Panc1 (cell line): ENCODE measurements around the gene NHS. TPM values are rescaled to one million over a fixed set of nuclear protein-coding genes. Genes with fewer than 3 reads are reported as not detected.

ENCODE experiments used
- ATAC-seq: fragments of 200-7000 bp; cut with Tn5 transposase; 2 replicates; pipeline ENCODE4 v1.9.1; 2020; ENCODE audit warnings: mild to moderate bottlenecking, moderate library complexity
- BruUV-seq: library from RNA; stranded (reverse); fragments of 400-500 nt; replicated peaks from 2 replicates; lab custom pipeline; 2021; lab: Mats Ljungman, UMichigan
- CTCF ChIA-PET: fragments of 300-600 bp; sonication (Branson Sonifier 250); formaldehyde crosslinking; loops from one replicate; lab custom pipeline; 2022; ENCODE audit warnings: antibody characterized with exemption; lab: Charles Lee
- POLR2A ChIA-PET: fragments of 300-600 bp; sonication (Branson Sonifier 250); formaldehyde crosslinking; loops from one replicate; lab custom pipeline; 2022; ENCODE audit warnings: antibody characterized with exemption; lab: Charles Lee
- DNase-seq: peaks from one replicate; pipeline ENCODE4 v3.0.0-alpha.2; 2010; ENCODE audit warnings: low read depth, low spot score
- H3K27ac ChIP-seq: 2 replicates; pipeline ENCODE4 v1.5.1; 2011; ENCODE audit warnings: mild to moderate bottlenecking, low read length, inconsistent platforms
- H3K27me3 ChIP-seq: fragments of 200-500 bp; sonication (Bioruptor generic); 2 replicates; pipeline ENCODE4 v1.6.0; 2014; ENCODE audit warnings: low read length, inconsistent platforms; ENCODE audit not compliant: control insufficient read depth, insufficient read depth
- H3K36me3 ChIP-seq: fragments of 200-500 bp; sonication (Bioruptor generic); 2 replicates; pipeline ENCODE4 v1.5.1; 2014; ENCODE audit warnings: inconsistent platforms, mild to moderate bottlenecking, low read length, moderate library complexity; ENCODE audit not compliant: control insufficient read depth, insufficient read depth
- H3K4me1 ChIP-seq: 2 replicates; pipeline ENCODE4 v1.5.1; 2011; ENCODE audit warnings: inconsistent platforms, mild to moderate bottlenecking, low read length, moderate library complexity; ENCODE audit not compliant: control insufficient read depth, insufficient read depth
- H3K4me3 ChIP-seq, 2 experiments: 2 replicates each; pipeline ENCODE4 v1.5.1; 2011 to 2012; ENCODE audit warnings: low read depth in 2 of 2, low read length in 2 of 2, mild to moderate bottlenecking in 2 of 2, inconsistent platforms in 1 of 2, moderate library complexity in 1 of 2
- H3K9me3 ChIP-seq: fragments of 200-500 bp; sonication (Bioruptor generic); 2 replicates; pipeline ENCODE4 v1.5.1; 2014; ENCODE audit warnings: low read depth, mild to moderate bottlenecking, inconsistent platforms, low read length, moderate library complexity; ENCODE audit not compliant: control insufficient read depth, insufficient read depth
- POLR2AphosphoS5 ChIP-seq: IDR thresholded peaks from 2 replicates; pipeline ENCODE4 v1.6.1; 2012; ENCODE audit warnings: mild to moderate bottlenecking, low read depth, low read length, moderate library complexity
- SIN3A ChIP-seq: IDR thresholded peaks from 2 replicates; pipeline ENCODE4 v1.6.1; 2012; ENCODE audit warnings: low read depth, mild to moderate bottlenecking, low read length, moderate library complexity, borderline replicate concordance; ENCODE audit not compliant: insufficient read depth
- TCF7L2 ChIP-seq: IDR thresholded peaks from 2 replicates; pipeline ENCODE4 v1.6.1; 2011; ENCODE audit warnings: mild to moderate bottlenecking, low read depth, low read length, inconsistent platforms
- in situ Hi-C: cut with HindIII; loops from 2 replicates; pipeline ENCODE4 v1.10.0; 2016; ENCODE audit warnings: low sequenced_read_pairs, low pct_unique_long_range_greater_than_20kb
- intact Hi-C: fragments of 100-400 bp; cut with micrococcal nuclease; formaldehyde crosslinking; loops from one replicate; pipeline ENCODE4 v1.10.0; 2022; ENCODE audit not compliant: unreplicated experiment
- total RNA-seq: library from RNA; stranded (reverse); gene quantifications from one replicate; pipeline ENCODE4 v1.2.1, GENCODE V29; 2021; ENCODE audit not compliant: unreplicated experiment
- TF ChIP-seq, protein P1 (sequence below): fragments of 450-650 bp; IDR thresholded peaks from 2 replicates; pipeline ENCODE4 v1.5.1; 2017; ENCODE audit warnings: mild to moderate bottlenecking
- TF ChIP-seq, protein P2 (sequence below), 2 experiments: IDR thresholded peaks; 2 replicates each; pipeline ENCODE4 v1.6.1; 2011 to 2012; ENCODE audit warnings: low read depth in 2 of 2, control low read depth in 1 of 2, low read length in 1 of 2, mild to moderate bottlenecking in 1 of 2, moderate library complexity in 1 of 2; ENCODE audit not compliant: insufficient read depth in 1 of 2

The NHS gene
- total RNA-seq, 1 experiment from 2014 or later: 0.80 TPM

DNA sequence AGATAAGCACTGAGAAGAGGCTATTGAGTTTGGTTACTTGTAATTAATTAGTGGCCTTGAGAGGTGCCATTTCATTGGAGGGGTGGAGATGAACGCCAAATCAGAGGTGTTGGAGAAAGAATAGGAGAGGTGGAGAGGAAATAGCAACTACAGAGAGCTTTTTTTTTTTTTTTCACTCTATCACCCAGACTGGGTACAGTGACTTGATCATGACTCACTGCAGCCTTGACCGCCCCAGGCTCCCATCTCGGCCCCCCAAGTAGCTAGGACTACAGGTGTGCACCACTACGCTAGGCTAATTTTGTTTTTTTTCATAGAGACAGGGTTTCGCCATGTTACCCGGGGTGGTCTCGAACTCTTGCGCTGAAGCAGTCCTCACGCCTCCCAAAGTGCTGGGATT lies 5.2 kb downstream of the NHS start:
- intact Hi-C loops (no loop called here), in situ Hi-C loops (no loop called here)
- no peak for DNase-seq
- ChIA-PET CTCF (no interaction called here), POLR2A (no interaction called here)
- BruUV-seq: no TSS peak
- TF ChIP-seq, protein P1, sequence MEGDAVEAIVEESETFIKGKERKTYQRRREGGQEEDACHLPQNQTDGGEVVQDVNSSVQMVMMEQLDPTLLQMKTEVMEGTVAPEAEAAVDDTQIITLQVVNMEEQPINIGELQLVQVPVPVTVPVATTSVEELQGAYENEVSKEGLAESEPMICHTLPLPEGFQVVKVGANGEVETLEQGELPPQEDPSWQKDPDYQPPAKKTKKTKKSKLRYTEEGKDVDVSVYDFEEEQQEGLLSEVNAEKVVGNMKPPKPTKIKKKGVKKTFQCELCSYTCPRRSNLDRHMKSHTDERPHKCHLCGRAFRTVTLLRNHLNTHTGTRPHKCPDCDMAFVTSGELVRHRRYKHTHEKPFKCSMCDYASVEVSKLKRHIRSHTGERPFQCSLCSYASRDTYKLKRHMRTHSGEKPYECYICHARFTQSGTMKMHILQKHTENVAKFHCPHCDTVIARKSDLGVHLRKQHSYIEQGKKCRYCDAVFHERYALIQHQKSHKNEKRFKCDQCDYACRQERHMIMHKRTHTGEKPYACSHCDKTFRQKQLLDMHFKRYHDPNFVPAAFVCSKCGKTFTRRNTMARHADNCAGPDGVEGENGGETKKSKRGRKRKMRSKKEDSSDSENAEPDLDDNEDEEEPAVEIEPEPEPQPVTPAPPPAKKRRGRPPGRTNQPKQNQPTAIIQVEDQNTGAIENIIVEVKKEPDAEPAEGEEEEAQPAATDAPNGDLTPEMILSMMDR: no peak
- TF ChIP-seq, protein P2, sequence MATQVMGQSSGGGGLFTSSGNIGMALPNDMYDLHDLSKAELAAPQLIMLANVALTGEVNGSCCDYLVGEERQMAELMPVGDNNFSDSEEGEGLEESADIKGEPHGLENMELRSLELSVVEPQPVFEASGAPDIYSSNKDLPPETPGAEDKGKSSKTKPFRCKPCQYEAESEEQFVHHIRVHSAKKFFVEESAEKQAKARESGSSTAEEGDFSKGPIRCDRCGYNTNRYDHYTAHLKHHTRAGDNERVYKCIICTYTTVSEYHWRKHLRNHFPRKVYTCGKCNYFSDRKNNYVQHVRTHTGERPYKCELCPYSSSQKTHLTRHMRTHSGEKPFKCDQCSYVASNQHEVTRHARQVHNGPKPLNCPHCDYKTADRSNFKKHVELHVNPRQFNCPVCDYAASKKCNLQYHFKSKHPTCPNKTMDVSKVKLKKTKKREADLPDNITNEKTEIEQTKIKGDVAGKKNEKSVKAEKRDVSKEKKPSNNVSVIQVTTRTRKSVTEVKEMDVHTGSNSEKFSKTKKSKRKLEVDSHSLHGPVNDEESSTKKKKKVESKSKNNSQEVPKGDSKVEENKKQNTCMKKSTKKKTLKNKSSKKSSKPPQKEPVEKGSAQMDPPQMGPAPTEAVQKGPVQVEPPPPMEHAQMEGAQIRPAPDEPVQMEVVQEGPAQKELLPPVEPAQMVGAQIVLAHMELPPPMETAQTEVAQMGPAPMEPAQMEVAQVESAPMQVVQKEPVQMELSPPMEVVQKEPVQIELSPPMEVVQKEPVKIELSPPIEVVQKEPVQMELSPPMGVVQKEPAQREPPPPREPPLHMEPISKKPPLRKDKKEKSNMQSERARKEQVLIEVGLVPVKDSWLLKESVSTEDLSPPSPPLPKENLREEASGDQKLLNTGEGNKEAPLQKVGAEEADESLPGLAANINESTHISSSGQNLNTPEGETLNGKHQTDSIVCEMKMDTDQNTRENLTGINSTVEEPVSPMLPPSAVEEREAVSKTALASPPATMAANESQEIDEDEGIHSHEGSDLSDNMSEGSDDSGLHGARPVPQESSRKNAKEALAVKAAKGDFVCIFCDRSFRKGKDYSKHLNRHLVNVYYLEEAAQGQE (IDR thresholded peaks at IDR 0.05; ENCODE audit: insufficient read depth in 1 of 2, low read depth in 2 of 2, low read length in 1 of 2): no peak
- TF ChIP-seq TCF7L2 (no peak), POLR2AphosphoS5 (no peak), SIN3A (no peak)
- no peaks in the 10 kb centered on the region for H3K4me1 ChIP-seq
- no peaks in the 10 kb centered on the region for H3K27me3 ChIP-seq
- H3K4me3 ChIP-seq: no peak overlapping the region
- H3K36me3 ChIP-seq: no peaks in the 10 kb centered on the region
- no peak for ATAC-seq
- no peaks in the 10 kb centered on the region for H3K9me3 ChIP-seq
- no peak overlapping the region for H3K27ac ChIP-seq

DNA sequence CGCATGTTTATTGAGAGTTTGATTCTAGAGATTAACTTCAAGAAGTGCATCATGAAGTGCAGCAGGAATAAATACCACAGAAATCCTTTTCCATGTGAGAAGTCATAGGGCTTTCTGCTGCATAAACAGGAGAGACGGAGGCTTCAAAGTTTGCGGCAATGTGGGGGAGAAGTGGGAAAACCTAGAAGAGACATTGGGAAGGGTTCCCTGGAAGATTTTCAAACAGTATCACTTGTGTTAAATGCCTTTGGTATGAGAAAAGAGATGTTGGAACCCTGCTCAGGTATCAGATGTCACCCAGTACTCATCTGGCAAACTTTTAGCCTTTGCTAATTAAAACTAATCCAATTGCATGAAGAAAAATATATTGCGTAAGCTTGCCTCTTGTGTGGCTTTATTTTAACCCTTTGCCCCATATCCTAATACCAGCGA lies 15.4 kb downstream of the NHS start:
- no peaks in the 10 kb centered on the region for H3K36me3 ChIP-seq
- ATAC-seq (no peak), DNase-seq (no peak)
- BruUV-seq: no TSS peak
- H3K9me3 ChIP-seq: no peaks in the 10 kb centered on the region
- POLR2A ChIA-PET: no interaction called here
- H3K4me1 ChIP-seq: no peaks in the 10 kb centered on the region
- intact Hi-C loops (no loop called here), in situ Hi-C loops (no loop called here)
- no peak overlapping the region for H3K27ac ChIP-seq
- CTCF ChIA-PET: no interaction called here
- no peaks in the 10 kb centered on the region for H3K27me3 ChIP-seq
- no peak for TF ChIP-seq TCF7L2
- TF ChIP-seq, protein P2 (IDR thresholded peaks at IDR 0.05; ENCODE audit: insufficient read depth in 1 of 2, low read depth in 2 of 2, low read length in 1 of 2): no peak
- no peak overlapping the region for H3K4me3 ChIP-seq
